WERI-Rb-1 (cell line): ENCODE measurements around the gene ZBTB42.

ENCODE experiments used
- DNase-seq: peaks from one replicate; pipeline ENCODE4 v3.0.0-alpha.2; 2020
- H3K27ac ChIP-seq: fragments of 250-450 bp; sonication (Bioruptor Pico); 2 replicates; pipeline ENCODE4 v1.5.1; 2020; ENCODE audit warnings: mild to moderate bottlenecking, moderate library complexity
- H3K27me3 ChIP-seq: fragments of 250-450 bp; sonication (Bioruptor Pico); 2 replicates; pipeline ENCODE4 v1.5.1; 2021; ENCODE audit warnings: mild to moderate bottlenecking, low read depth, moderate library complexity; ENCODE audit not compliant: insufficient read depth, severe bottlenecking
- H3K36me3 ChIP-seq: fragments of 250-450 bp; sonication (Bioruptor Pico); 2 replicates; pipeline ENCODE4 v1.5.1; 2020; ENCODE audit warnings: mild to moderate bottlenecking, moderate library complexity
- H3K4me3 ChIP-seq: 2 replicates; pipeline ENCODE4 v1.5.1; 2011; ENCODE audit warnings: low read depth, mild to moderate bottlenecking, control low read depth, low read length
- H3K9me3 ChIP-seq: fragments of 250-450 bp; sonication (Bioruptor Pico); 2 replicates; pipeline ENCODE4 v1.5.1; 2021; ENCODE audit warnings: mild to moderate bottlenecking, moderate library complexity; ENCODE audit not compliant: severe bottlenecking
- TF ChIP-seq, protein P1 (sequence below): IDR thresholded peaks from 2 replicates; pipeline ENCODE4 v1.5.1; 2011; ENCODE audit warnings: low read depth, mild to moderate bottlenecking, control low read depth, inconsistent platforms, low read length

Gene ZBTB42

DNA sequence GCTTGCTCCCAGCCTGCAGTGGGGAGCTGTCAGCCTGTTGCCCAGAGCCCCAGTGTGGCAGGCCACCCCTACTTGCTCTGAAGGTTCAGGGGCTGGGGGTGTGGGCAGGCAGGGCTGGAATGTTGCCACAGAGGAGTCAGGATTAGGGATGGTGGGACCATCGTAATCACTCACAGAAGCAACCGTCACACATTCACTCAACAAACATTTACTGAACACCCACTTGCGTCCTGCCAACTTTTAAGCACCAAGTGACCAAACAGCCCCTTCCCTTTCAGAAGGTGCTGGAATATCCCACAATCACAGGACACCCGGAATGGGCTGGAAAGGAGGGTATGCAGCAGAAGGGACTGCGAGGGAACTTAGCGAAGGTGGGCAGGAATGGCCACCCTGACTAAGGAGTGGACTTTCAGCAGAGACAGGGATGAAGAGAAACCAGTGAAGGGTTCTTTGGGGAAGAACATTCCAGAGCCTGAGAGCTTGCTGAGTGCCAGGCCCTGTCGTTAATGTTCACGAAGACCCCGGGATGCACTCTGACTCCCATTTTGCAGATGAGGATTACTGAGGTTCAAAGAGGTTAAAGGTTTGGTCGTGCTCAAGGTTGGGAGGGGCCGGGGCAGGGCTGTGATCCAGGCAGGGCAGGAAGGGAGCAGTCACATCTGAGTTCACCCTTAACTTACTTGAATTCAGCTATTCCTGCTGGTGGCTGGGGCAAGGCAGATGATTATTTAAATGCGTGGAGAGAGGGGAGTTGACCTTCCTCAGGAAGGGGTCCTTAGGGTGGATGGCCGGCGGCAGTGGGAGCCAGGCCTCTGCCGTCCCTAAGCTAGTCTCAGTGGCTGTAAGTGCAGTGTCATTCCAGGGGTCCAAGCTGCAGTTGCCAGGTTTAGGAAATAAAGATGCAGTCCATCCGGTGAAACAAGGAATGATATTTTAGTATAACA lies 2.3 kb upstream of the ZBTB42 start:
- no peak for DNase-seq
- H3K27ac ChIP-seq: no peak overlapping the region
- H3K4me3 ChIP-seq: no peak overlapping the region
- peaks cover 11% of the 10 kb centered on the region for H3K27me3 ChIP-seq
- H3K36me3 ChIP-seq: no peaks in the 10 kb centered on the region
- H3K9me3 ChIP-seq: no peaks in the 10 kb centered on the region
- TF ChIP-seq, protein P1, sequence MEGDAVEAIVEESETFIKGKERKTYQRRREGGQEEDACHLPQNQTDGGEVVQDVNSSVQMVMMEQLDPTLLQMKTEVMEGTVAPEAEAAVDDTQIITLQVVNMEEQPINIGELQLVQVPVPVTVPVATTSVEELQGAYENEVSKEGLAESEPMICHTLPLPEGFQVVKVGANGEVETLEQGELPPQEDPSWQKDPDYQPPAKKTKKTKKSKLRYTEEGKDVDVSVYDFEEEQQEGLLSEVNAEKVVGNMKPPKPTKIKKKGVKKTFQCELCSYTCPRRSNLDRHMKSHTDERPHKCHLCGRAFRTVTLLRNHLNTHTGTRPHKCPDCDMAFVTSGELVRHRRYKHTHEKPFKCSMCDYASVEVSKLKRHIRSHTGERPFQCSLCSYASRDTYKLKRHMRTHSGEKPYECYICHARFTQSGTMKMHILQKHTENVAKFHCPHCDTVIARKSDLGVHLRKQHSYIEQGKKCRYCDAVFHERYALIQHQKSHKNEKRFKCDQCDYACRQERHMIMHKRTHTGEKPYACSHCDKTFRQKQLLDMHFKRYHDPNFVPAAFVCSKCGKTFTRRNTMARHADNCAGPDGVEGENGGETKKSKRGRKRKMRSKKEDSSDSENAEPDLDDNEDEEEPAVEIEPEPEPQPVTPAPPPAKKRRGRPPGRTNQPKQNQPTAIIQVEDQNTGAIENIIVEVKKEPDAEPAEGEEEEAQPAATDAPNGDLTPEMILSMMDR: no peak

DNA sequence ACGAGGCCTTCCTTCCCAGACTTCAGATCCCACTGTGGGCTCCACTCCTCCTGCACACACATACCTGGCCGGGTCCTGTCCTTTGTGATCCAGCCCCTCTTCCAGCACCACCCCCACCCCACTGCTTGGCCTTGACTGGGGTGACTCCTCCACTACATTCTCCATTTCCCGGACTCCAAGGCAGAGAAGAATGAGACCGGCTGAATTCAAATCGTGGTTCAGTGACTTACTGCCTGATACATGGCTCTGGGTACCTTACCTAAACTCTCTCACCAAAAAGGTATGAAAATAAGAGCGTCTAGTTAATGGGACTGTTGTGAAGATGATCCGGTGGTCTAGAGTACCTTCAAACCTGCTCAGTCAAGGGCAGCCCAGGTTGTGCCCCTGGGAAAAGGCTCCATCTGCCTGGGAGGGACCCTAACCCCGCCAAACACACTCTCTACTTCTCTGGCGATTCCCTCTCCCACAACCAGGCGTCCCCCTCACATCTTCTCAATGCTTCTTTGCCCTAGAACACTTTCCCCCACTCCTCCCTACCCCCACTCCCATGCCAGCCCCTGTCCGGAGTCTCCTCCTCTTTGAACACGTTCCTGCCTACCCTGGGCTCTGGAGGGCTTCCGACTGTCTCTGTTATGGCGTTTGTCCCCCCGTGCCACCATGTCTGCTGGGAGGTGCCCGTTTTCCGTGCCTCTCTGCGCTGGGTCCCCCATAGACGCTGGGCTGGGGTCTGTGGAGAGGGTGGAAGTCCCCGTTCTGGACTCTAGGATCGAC lies 1.5 kb upstream of the ZBTB42 start:
- peaks cover 11% of the 10 kb centered on the region for H3K27me3 ChIP-seq
- TF ChIP-seq, protein P1: no peak
- no peaks in the 10 kb centered on the region for H3K9me3 ChIP-seq
- no peak for DNase-seq
- H3K4me3 ChIP-seq: no peak overlapping the region
- H3K27ac ChIP-seq: no peak overlapping the region
- no peaks in the 10 kb centered on the region for H3K36me3 ChIP-seq

GRCh38 chr14:104800015-104800770 lies 708 bp upstream of the ZBTB42 start:
- no peak overlapping the region for H3K4me3 ChIP-seq

DNA sequence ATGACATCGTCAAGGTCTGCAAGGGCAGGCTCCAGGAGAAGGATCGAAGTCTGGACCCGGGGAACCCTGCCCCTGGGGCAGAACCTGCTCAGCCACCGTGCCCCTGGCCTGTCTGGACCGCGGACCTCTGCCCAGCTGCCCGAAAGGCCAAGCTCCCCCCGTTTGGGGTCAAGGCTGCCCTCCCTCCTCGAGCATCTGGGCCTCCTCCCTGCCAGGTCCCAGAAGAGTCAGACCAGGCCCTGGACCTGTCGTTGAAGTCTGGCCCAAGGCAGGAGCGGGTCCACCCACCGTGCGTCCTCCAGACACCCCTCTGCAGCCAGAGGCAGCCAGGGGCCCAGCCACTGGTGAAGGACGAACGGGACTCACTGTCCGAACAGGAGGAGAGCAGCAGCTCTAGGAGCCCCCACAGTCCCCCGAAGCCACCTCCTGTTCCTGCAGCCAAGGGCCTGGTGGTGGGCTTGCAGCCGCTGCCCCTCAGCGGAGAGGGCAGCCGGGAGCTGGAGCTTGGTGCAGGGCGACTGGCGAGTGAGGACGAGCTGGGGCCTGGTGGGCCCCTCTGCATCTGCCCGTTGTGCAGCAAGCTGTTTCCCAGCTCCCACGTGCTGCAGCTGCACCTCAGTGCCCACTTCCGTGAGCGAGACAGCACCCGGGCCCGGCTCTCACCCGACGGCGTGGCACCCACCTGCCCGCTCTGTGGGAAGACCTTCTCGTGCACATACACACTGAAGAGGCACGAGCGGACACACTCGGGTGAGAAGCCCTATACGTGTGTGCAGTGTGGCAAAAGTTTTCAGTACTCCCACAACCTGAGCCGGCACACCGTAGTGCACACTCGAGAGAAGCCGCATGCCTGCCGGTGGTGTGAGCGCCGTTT lies 856 bp downstream of the ZBTB42 start:
- Histone ChIP-seq H3K27ac (no peak overlapping the region), H3K27me3 (peaks cover 11% of the 10 kb centered on the region), H3K4me3 (peak overlapping the region; percentile 56), H3K9me3 (no peaks in the 10 kb centered on the region), H3K36me3 (no peaks in the 10 kb centered on the region)
- TF ChIP-seq, protein P1: no peak
- DNase-seq: no peak

More at GRCh38 chr14:104800015-104800770, 708 bp upstream of the ZBTB42 start:
- Histone ChIP-seq H3K36me3 (no peaks in the 10 kb centered on the region), H3K27me3 (peaks cover 11% of the 10 kb centered on the region), H3K9me3 (no peaks in the 10 kb centered on the region), H3K27ac (no peak overlapping the region)
- no peak for DNase-seq
- TF ChIP-seq, protein P1: no peak
